Activated CD8-positive, alpha-beta memory T cell treated with anti-CD3 and anti-CD28 coated beads, Interleukin-2, amount 50 U/mL, for 1 hour (primary cell): ENCODE results near the gene PDGFC.

Experiments used
- DNase-seq: peaks from one replicate; pipeline ENCODE4 v3.0.0-alpha.2; 2020; ENCODE audit errors: extremely low read depth

Gene PDGFC

GRCh38 chr4:156782491-156782890 is 189.1 kb downstream of the PDGFC start:
- DNase-seq: no peak

- DNase-seq: no peak
These were observed 189.7 kb downstream of the PDGFC start for GRCh38 chr4:156781852-156782251.

GRCh38 chr4:156779774-156780173 is 191.8 kb downstream of the PDGFC start:
- DNase-seq: no peak

GRCh38 chr4:156779042-156779441 is 192.6 kb downstream of the PDGFC start:
- no peak for DNase-seq

GRCh38 chr4:156778606-156779005 is 193.0 kb downstream of the PDGFC start:
- DNase-seq: no peak

GRCh38 chr4:156778093-156778492 is 193.5 kb downstream of the PDGFC start:
- DNase-seq: no peak

GRCh38 chr4:156775813-156776212 is 195.8 kb downstream of the PDGFC start:
- DNase-seq: no peak

- no peak for DNase-seq
These were observed 197.2 kb downstream of the PDGFC start for GRCh38 chr4:156774422-156774821.

GRCh38 chr4:156773648-156774357 is 197.8 kb downstream of the PDGFC start:
- no peak for DNase-seq

- no peak for DNase-seq
These were observed 200.3 kb downstream of the PDGFC start for GRCh38 chr4:156771171-156771837.

GRCh38 chr4:156770140-156770539 is 201.5 kb downstream of the PDGFC start:
- no peak for DNase-seq

GRCh38 chr4:156767911-156768415 is 203.6 kb downstream of the PDGFC start:
- DNase-seq: no peak

- DNase-seq: no peak
These were observed 204.8 kb downstream of the PDGFC start for GRCh38 chr4:156766846-156767245.

GRCh38 chr4:156765277-156765676 is 206.3 kb downstream of the PDGFC start:
- no peak for DNase-seq

GRCh38 chr4:156764846-156765245 is 206.8 kb downstream of the PDGFC start:
- DNase-seq: no peak

- DNase-seq: no peak
These were observed 207.5 kb downstream of the PDGFC start for GRCh38 chr4:156764145-156764544.

GRCh38 chr4:156763511-156763910 is 208.1 kb downstream of the PDGFC start:
- DNase-seq: no peak

GRCh38 chr4:156762851-156763250 is 208.7 kb downstream of the PDGFC start:
- DNase-seq: no peak

GRCh38 chr4:156756118-156756517 is 215.5 kb downstream of the PDGFC start:
- no peak for DNase-seq

- DNase-seq: no peak
These were observed 216.6 kb downstream of the PDGFC start for GRCh38 chr4:156754832-156755570.

GRCh38 chr4:156751486-156751885 is 220.1 kb downstream of the PDGFC start:
- DNase-seq: no peak
